ENCODE results near the gene FOLR2.

- TF ChIP-seq CTCF (IDR thresholded peaks at IDR 0.05) (no peak), POLR2AphosphoS5 (IDR thresholded peaks at IDR 0.05; ENCODE audit: low read depth, low read length) (no peak), REST (IDR thresholded peaks at IDR 0.05; ENCODE audit: insufficient read depth in 1 of 2, low read depth in 2 of 2, low read length in 1 of 2) (no peak)
These were observed 43.3 kb upstream of the FOLR2 start for GRCh38 chr11:72173291-72173690.

Data from Panc1 (cell line).